Activated CD4-positive, CD25-positive, alpha-beta regulatory T cell treated with anti-CD3 and anti-CD28 coated beads, Interleukin-2, amount 50 U/mL, for 72 hours (primary cell): ENCODE data around the gene FZD10.

Experiments used
- DNase-seq: peaks from one replicate; pipeline ENCODE4 v3.0.0; 2021

Gene FZD10

GRCh38 chr12:130183585-130184370, 21.5 kb downstream of the FZD10 start:
- DNase-seq, result no peak

DNA sequence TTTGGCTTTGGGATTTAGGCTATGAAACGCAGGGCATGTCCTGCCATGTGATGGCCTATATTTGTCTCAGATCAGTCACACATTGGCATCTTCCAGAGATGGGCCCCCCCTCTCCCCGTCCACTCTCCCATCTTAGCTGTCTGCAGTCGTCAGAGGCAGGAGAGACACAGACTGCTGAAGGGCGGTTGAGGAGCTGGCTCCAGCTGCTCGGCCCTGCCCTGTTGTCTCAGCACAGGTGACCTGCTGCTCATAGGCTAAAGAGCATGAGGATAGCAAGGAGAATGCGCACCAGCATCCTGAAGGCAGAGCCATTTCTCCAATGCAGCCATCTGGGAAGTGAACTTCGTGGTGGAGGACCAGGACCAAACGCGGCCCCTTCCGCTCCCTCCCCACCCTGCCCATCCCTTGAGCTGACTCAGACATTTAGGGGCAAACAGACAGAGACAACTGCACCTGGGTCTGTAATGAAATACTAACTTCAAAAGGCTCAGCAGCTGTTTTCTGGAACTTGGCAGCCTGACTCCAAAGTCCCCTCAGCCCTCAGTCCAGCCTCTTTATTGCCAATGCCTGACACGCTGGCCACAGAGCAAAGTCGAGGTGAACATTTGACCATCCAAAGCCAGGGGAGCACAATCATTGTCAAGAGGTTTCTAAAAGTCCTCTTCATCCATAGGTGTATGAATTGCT, 22.3 kb downstream of the FZD10 start:
- no peak for DNase-seq

DNA sequence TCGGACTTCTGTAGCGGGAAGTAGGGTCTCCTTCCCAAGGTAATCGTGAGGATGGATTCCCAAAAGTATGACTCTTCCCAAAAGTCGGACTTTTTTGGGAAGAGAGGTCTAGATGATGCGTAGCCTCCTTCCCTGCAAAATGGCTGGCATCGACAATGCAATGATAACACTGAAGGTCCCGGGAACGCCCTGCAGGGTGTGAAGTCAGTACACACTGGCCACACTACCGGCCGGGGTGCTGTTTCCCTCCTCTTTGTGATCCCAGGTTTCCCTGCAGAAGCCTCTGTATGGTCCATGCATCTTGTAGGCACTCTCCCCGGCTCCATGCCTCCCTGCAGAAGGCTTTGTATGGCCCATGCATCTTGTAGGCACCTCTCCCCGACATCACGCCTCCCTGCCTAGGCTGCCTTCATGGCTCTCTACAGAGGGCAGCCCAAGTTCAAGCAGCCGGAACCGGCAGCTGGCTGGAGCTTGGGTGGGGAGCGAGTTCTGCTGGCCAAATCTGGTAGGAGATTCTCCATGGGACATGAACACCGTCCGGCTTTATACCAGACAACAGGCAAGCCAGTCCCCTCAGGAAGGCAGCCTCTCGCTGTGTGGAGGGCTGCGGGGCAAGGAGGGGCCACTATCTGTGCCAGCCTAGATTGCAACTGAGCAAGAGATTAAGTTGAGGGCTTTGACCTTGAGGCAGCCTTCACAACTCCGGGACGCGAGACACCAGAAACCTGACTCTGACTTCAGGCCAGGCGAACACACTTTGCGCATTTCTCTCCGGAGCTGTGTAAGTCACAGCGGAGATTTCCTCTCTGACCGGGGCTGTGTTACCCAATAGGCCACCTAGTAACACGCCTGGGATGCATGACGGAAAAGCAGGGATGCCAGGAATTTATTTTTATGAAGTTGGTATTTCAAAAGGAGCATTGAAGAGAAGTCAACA, 23.5 kb downstream of the FZD10 start:
- DNase-seq, result no peak

- DNase-seq, result no peak
Observed at GRCh38 chr12:130186651-130187268, 24.5 kb downstream of the FZD10 start.

DNA sequence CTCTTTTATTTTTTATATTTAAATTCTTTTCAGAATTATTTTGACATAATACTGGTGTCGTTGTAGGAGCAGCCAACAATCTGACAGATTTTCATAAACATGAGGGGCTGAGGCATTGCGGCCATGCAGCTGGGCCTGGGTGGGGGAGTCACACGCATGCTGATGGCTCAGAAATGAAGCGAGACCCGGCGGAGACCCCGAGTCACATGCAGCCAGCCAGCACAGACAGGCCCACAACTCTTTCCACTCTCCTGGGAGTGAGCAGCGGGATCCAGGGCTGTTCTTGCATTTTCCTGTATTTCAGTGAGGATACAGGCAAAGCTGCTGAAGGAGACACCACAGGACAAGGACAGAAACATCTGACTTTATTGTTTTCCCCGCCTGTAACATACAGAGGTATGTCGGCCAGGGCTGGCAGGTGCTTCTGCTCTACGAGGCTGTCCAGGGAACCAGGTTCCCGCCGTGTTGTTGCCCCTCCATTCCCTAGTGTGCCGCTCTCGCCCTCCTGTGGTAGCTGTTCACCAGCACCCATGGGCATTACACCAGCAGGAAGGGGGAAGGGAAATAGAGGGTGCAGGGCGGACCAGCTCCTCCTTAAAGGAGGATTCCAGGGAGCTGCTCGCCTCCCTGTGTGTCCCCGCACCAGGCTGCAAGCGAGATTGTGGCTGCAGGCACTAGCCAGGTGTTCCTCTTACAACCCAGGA, 30.5 kb downstream of the FZD10 start:
- DNase-seq, result no peak

DNA sequence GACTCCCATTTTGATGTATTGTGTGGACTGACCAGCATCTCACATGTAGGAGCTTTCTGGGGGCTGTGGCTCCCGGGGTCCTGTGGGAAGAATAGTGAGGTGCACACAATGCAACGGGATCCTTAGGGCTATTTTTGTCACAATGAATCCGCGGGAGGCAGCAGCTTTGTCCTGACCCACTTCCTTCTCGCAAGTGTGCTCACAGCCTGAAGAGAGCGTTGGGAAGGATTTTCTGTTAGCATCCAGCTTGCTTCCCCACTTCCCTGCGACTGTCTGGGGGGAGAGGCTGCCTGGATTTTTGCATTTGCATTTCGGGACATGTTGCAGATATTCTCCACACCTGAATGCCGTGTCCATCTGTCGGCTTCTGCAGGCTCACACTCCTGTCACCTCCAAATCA, 31.9 kb downstream of the FZD10 start:
- DNase-seq, result no peak

- DNase-seq, result no peak
Observed at GRCh38 chr12:130195369-130195768, 33.1 kb downstream of the FZD10 start.

- no peak for DNase-seq
Observed at GRCh38 chr12:130195776-130196175, 33.5 kb downstream of the FZD10 start.

DNA sequence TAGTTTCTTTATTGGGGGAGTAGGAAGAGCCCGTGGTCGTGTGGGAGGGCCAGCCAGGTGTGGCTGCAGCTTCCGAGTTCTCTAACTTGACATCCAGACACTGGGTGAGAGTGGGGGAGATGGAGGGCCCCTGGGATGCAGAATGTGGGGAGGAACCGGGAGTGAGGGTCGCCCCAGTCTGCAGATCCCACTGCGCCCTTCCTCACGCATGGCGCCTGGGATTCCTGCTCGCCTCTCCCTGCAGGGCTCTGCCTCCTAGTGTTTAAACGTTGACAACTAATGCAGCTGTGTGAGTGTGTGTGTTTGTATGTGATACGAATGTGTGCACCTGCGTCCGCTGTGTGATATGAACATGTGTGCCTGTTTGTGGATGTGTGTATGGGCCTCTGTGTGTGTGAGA, 34.6 kb downstream of the FZD10 start:
- DNase-seq, result no peak

- DNase-seq, result no peak
Observed at GRCh38 chr12:130198026-130198662, 35.9 kb downstream of the FZD10 start.

GRCh38 chr12:130198663-130199060, 36.4 kb downstream of the FZD10 start:
- no peak for DNase-seq

DNA sequence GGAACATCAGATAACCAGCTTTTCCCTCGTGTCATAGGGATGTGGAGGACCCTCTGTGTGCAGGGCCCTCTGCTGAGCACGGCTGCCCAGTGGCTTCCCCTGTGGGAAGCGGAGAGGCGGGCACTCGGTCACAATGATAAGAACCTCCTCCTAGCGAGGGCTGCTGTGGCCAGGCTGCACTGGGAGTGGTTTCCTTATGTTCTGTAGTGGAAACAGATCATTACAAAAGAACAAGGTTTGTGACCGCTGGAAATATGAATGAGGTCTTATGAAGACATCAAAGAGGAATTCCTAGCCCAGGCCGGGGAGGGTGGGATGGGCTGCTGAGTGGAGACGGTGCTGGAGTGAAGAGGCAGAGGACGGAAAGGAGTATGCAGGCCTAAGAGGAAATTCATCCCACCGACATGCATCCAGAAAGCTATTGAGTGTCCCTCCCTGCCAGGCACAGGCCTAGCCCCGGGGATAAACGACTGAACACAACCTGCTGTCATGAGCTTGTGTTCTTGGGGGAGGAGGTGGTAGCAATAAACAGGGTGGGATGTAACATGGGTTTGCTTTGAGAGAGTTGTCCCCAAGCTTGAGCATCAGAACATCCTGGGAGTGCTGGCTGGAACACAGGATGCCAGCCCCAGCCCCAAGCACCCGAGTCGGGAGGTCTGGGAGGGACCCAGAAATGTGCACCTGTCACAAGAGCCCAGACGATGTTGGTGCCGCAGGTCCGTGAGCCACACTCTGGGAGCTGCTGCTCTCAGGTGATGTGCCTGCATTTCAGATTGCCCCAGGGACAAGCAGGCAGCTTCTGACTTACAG, 37.5 kb downstream of the FZD10 start:
- DNase-seq, result no peak

GRCh38 chr12:130200445-130200844, 38.2 kb downstream of the FZD10 start:
- no peak for DNase-seq

GRCh38 chr12:130201037-130201436, 38.8 kb downstream of the FZD10 start:
- no peak for DNase-seq

GRCh38 chr12:130202201-130202600, 39.9 kb downstream of the FZD10 start:
- DNase-seq, result no peak

- DNase-seq, result no peak
Observed at GRCh38 chr12:130203151-130203550, 40.9 kb downstream of the FZD10 start.

GRCh38 chr12:130204541-130204953, 42.3 kb downstream of the FZD10 start:
- no peak for DNase-seq

GRCh38 chr12:130205495-130205894, 43.2 kb downstream of the FZD10 start:
- DNase-seq, result no peak

DNA sequence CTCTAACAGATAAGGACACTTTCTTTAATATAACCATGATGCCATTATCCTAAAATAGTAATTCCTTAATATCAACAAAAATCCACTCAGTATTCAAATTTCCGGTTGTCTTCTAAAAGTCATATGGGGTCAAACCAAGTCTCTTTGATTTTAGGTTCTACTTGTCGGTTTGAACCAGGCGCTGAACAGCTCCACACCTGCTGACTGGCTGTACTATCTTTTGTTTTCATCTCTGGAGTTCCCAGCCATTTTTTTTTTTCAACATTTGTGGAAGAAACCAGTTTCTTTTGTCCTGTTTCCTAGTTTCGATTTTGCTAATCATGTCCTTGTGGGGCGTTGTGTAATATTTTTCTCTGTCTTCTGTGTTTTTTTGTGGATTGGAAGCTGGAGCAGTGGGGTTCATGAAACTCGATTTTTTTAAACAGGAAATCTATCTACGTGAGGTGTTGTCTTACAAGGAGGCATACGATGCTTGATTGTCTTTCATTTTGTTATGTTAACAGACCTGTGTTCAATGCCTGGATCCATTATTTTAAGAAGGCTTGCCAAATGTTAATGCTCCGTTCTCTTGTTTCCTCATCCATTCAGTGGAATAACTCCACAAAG, 50.2 kb downstream of the FZD10 start:
- DNase-seq, result no peak

DNA sequence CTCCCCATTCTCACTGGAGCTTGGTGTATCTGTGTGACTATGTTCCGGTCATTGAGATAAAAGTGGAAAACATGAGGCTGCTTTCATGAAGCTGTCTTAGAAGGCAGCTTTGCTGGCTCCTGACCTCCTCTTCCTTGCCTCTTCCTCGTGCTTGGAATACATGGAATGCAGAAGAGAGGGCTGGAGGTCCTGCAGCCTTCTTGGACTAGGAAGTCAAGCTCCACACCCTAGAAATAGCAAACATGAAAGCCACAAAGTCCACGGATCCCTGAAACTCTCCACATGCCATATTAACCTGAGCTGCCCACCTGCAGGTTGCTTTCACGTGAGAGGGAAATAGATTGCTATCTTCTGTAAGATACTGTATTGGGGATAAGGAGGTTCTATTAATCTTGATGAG, 51.0 kb downstream of the FZD10 start:
- no peak for DNase-seq
